ENCODE data around the gene CDC5L.

- TF ChIP-seq CTCF (IDR thresholded peaks at IDR 0.05) = peak in 1 of 12 donors; percentile 9
- TF ChIP-seq POLR2A (IDR thresholded peaks at IDR 0.05) = no peak
Observed at GRCh38 chr6:44397424-44398164, 10.1 kb downstream of the CDC5L start.

Measured in heart left ventricle (tissue), 13 donors.